WTC11 (cell line): ENCODE data around the gene PRDM2. TPM values are rescaled to one million over a fixed set of nuclear protein-coding genes. Genes with fewer than 3 reads are reported as not detected.

Source experiments
- ATAC-seq: fragments of 200-7000 bp; cut with Tn5 transposase; 2 replicates; pipeline ENCODE4 v1.10.0; 2021; ENCODE audit warnings: mild to moderate bottlenecking, moderate library complexity
- CTCF ChIA-PET: fragments of 300-600 bp; sonication (Branson Sonifier 250); formaldehyde crosslinking; loops from one replicate; lab custom pipeline; 2021; ENCODE audit warnings: antibody characterized with exemption; lab: Charles Lee
- POLR2A ChIA-PET: fragments of 350-600 bp; sonication (Branson Sonifier 250); formaldehyde crosslinking; loops from one replicate; lab custom pipeline; 2021; ENCODE audit warnings: antibody characterized with exemption; lab: Charles Lee
- DNase-seq: peaks from one replicate; pipeline ENCODE4 v3.0.0; 2021; ENCODE audit warnings: low spot score
- H3K27ac Mint-ChIP-seq: 2 replicates; pipeline ENCODE4 v1.8.0; 2021; ENCODE audit warnings: mixed read lengths
- H3K27me3 Mint-ChIP-seq: 2 replicates; pipeline ENCODE4 v1.8.0; 2021; ENCODE audit warnings: low read depth, mild to moderate bottlenecking, moderate library complexity, mixed read lengths
- H3K36me3 Mint-ChIP-seq: 2 replicates; pipeline ENCODE4 v1.8.0; 2021; ENCODE audit warnings: mixed read lengths
- H3K4me1 Mint-ChIP-seq: 2 replicates; pipeline ENCODE4 v1.8.0; 2022; ENCODE audit warnings: mixed read lengths
- H3K4me3 Mint-ChIP-seq: 2 replicates; pipeline ENCODE4 v1.8.0; 2021; ENCODE audit warnings: mild to moderate bottlenecking, moderate library complexity, mixed read lengths
- H3K9me3 Mint-ChIP-seq: 2 replicates; pipeline ENCODE4 v1.8.0; 2021; ENCODE audit warnings: mixed read lengths
- FOXP4 ChIP-seq: sonication (generic); formaldehyde crosslinking; IDR thresholded peaks from 2 replicates; pipeline ENCODE4 v1.8.0; 2022; ENCODE audit warnings: mild to moderate bottlenecking, missing genetic modification reagents
- GTF2I ChIP-seq: fragments of 250-450 bp; sonication (Bioruptor Pico); conservative IDR thresholded peaks from 2 replicates; pipeline ENCODE4 v1.4.0; 2021; ENCODE audit warnings: mild to moderate bottlenecking
- MXD4 ChIP-seq: fragments of 250-450 bp; sonication (Bioruptor Pico); IDR thresholded peaks from 2 replicates; pipeline ENCODE4 v1.8.0; 2021; ENCODE audit warnings: mild to moderate bottlenecking, moderate library complexity, borderline replicate concordance
- NR1H2 ChIP-seq: sonication (generic); formaldehyde crosslinking; IDR thresholded peaks from 2 replicates; pipeline ENCODE4 v1.9.0; 2021; ENCODE audit warnings: mild to moderate bottlenecking, moderate library complexity, missing genetic modification reagents
- PRDM15 ChIP-seq: sonication (generic); formaldehyde crosslinking; IDR thresholded peaks from 2 replicates; pipeline ENCODE4 v1.8.0; 2022; ENCODE audit warnings: missing genetic modification reagents
- PRRX2 ChIP-seq: fragments of 250-450 bp; sonication (Bioruptor Pico); IDR thresholded peaks from 2 replicates; pipeline ENCODE4 v1.8.0; 2021; ENCODE audit warnings: mild to moderate bottlenecking
- RORB ChIP-seq: fragments of 250-450 bp; sonication (Bioruptor Pico); IDR thresholded peaks from 2 replicates; pipeline ENCODE4 v1.9.0; 2021; ENCODE audit warnings: mild to moderate bottlenecking
- SOX15 ChIP-seq: fragments of 250-450 bp; sonication (Bioruptor Pico); IDR thresholded peaks from 2 replicates; pipeline ENCODE4 v1.9.0; 2021; ENCODE audit warnings: mild to moderate bottlenecking
- TP53 ChIP-seq: sonication (generic); formaldehyde crosslinking; IDR thresholded peaks from 2 replicates; pipeline ENCODE4 v1.8.1; 2023; ENCODE audit warnings: mild to moderate bottlenecking, missing genetic modification reagents
- ZNF121 ChIP-seq: sonication (generic); formaldehyde crosslinking; IDR thresholded peaks from 2 replicates; pipeline ENCODE4 v1.8.0; 2023; ENCODE audit warnings: missing genetic modification reagents
- ZNF138 ChIP-seq: sonication (generic); formaldehyde crosslinking; conservative IDR thresholded peaks from 2 replicates; pipeline ENCODE4 v1.8.1; 2022; ENCODE audit warnings: mild to moderate bottlenecking, moderate library complexity, missing genetic modification reagents
- ZNF416 ChIP-seq: fragments of 250-450 bp; sonication (Bioruptor Pico); IDR thresholded peaks from 2 replicates; pipeline ENCODE4 v1.9.0; 2021; ENCODE audit warnings: mild to moderate bottlenecking, inconsistent platforms
- ZNF425 ChIP-seq: fragments of 250-450 bp; sonication (Bioruptor Pico); conservative IDR thresholded peaks from 2 replicates; pipeline ENCODE4 v1.9.0; 2021; ENCODE audit warnings: mild to moderate bottlenecking
- total RNA-seq: library from RNA; stranded (reverse); gene quantifications from 3 replicates; pipeline ENCODE4 v1.2.3, GENCODE V29; 2021
- TF ChIP-seq, protein P1 (sequence below): fragments of 200-600 bp; IDR thresholded peaks from 2 replicates; pipeline ENCODE4 v1.8.0; 2022; ENCODE audit warnings: antibody characterized with exemption

The PRDM2 gene
- total RNA-seq, 1 experiment from 2014 or later = 25.0 TPM

GRCh38 chr1:13809461-13810159 lies 109.6 kb downstream of the PRDM2 start:
- ATAC-seq (no peak), DNase-seq (no peak)
- TF ChIP-seq RORB (CRISPR knock-in tag) = no peak
- Mint-ChIP-seq H3K27ac (no peak overlapping the region), H3K36me3 (no peaks in the 10 kb centered on the region), H3K4me1 (peaks cover 10% of the 10 kb centered on the region), H3K27me3 (no peaks in the 10 kb centered on the region; the same call in 1 of the 2 replicates), H3K9me3 (no peaks in the 10 kb centered on the region), H3K4me3 (no peak overlapping the region)
- POLR2A ChIA-PET = interaction anchor here (1.1 kb wide), 1 partner anchor 17 kb away, joined by 3 read pairs; no protein-coding TSS in a partner anchor
- CTCF ChIA-PET = no interaction called here

DNA sequence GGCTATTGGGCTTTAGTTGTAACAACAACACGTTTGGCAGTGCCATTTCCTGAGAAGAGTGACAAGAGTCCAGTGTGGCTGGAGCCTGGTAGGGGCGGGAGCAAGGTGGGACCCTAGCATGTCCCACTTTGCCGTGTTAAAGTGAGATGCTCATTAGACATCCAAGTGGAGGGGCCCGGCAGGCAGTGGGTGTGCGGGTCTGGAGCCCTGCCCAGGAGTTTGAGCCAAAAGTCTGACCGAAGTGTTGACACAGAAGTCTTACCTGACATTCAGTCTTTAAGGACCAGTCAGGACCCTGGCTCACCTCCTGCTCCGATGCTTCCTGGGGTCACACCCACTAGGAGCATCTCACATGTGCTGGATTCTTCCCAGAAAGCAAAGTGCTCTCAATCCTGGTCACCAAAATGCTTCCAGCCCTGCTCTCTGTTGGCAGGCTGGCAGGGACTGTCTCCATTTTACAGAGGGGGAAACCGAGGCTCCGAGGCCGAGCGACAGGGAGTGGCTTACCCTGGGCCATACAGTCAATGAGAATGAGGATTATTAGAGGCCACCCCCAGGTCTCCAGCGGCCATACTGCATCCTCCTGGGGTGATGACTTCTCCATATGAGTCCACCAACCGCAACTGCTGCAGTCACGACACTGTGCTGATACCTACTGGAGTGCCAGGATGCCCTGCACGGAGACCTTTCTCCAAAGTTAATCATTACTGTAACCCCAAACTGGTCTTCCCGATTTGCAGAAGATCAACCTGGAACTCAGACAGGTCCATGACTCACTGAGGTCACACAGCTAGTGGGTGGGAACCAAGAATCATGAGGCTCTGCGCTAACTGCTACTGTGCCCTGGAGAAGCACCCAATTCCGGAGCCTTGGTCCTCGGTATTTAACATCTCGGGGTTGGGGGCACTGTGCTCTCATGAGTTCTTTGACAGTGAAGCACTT lies 112.7 kb downstream of the PRDM2 start:
- Mint-ChIP-seq H3K9me3 (no peaks in the 10 kb centered on the region), H3K27ac (no peak overlapping the region), H3K4me3 (no peak overlapping the region)
- POLR2A ChIA-PET = no interaction called here
- ATAC-seq = no peak
- no peak for TF ChIP-seq ZNF138 (CRISPR knock-in tag)
- TF ChIP-seq, all 79 proteins: peak for 0
- H3K36me3 Mint-ChIP-seq = no peaks in the 10 kb centered on the region
- CTCF ChIA-PET = interaction anchor here (1.6 kb wide), 1 partner anchor 16 kb away, joined by 3 read pairs; no protein-coding TSS in a partner anchor
- H3K27me3 Mint-ChIP-seq = no peaks in the 10 kb centered on the region
- no peak for DNase-seq
- H3K4me1 Mint-ChIP-seq = 0 out of 2 replicates have a peak, but pooled peaks cover 5% of the 10 kb centered on the region

DNA sequence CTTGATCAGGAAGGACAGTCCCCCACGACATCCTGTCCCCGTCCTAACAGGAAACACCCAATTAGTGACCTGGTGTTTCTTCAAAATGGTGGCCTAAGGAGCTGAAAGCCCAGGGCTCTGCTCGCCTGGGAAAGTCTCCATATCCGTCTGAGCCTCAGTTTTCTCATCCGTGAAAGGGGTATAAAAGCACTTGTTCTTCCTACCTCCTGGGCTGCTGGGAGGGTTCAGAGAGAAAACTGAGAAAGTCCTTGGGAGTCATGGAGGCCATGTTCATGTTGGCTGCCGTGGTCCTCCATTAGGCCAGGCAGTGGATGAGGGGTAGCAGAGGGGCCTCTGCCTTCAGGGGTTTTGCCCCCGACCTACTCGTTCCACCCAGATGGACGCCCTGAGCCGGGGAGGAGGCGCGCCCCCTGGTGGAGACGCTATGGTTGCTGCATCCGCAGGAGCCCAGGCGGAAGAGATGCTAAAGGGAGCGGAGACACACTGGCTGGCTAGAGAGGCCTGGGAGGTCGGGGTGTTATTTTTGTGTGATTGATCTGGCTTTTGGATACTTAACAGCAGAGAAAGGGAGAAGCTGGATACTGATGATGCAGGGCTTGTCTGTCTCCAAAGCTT lies 113.5 kb downstream of the PRDM2 start:
- H3K36me3 Mint-ChIP-seq = no peaks in the 10 kb centered on the region
- H3K4me3 Mint-ChIP-seq = no peak overlapping the region
- CTCF ChIA-PET = interaction anchor here (0.9 to 1.6 kb wide), 2 partner anchors 11 to 15 kb away, joined by 3 read pairs; no protein-coding TSS in a partner anchor
- 0 out of 2 replicates have a peak, but pooled peaks cover 5% of the 10 kb centered on the region for H3K4me1 Mint-ChIP-seq
- DNase-seq = peak; percentile 79
- no peak overlapping the region for H3K27ac Mint-ChIP-seq
- no peak for TF ChIP-seq PRRX2
- TF ChIP-seq, protein P1, sequence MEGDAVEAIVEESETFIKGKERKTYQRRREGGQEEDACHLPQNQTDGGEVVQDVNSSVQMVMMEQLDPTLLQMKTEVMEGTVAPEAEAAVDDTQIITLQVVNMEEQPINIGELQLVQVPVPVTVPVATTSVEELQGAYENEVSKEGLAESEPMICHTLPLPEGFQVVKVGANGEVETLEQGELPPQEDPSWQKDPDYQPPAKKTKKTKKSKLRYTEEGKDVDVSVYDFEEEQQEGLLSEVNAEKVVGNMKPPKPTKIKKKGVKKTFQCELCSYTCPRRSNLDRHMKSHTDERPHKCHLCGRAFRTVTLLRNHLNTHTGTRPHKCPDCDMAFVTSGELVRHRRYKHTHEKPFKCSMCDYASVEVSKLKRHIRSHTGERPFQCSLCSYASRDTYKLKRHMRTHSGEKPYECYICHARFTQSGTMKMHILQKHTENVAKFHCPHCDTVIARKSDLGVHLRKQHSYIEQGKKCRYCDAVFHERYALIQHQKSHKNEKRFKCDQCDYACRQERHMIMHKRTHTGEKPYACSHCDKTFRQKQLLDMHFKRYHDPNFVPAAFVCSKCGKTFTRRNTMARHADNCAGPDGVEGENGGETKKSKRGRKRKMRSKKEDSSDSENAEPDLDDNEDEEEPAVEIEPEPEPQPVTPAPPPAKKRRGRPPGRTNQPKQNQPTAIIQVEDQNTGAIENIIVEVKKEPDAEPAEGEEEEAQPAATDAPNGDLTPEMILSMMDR = peak; percentile 94
- TF ChIP-seq GTF2I (CRISPR knock-in tag) = peak; percentile 89
- H3K9me3 Mint-ChIP-seq = no peaks in the 10 kb centered on the region
- peak; percentile 86 for ATAC-seq
- POLR2A ChIA-PET = no interaction called here
- no peaks in the 10 kb centered on the region for H3K27me3 Mint-ChIP-seq

GRCh38 chr1:13814131-13814530 lies 114.1 kb downstream of the PRDM2 start:
- Mint-ChIP-seq H3K27me3 (no peaks in the 10 kb centered on the region), H3K4me3 (no peak overlapping the region), H3K4me1 (0 out of 2 replicates have a peak, but pooled peaks cover 5% of the 10 kb centered on the region), H3K36me3 (no peaks in the 10 kb centered on the region), H3K9me3 (no peaks in the 10 kb centered on the region), H3K27ac (no peak overlapping the region)
- ATAC-seq (no peak), DNase-seq (no peak)
- CTCF ChIA-PET = interaction anchor here (0.9 to 1.6 kb wide), 2 partner anchors 10 to 14 kb away, joined by 3 read pairs; no protein-coding TSS in a partner anchor
- POLR2A ChIA-PET = no interaction called here
- TF ChIP-seq ZNF416 (CRISPR knock-in tag) = no peak
- TF ChIP-seq PRDM15 (CRISPR knock-in tag) = no peak
- no peak for TF ChIP-seq ZNF121
- no peak for TF ChIP-seq TP53 (CRISPR knock-in tag)
- no peak for TF ChIP-seq ZNF425
- no peak for TF ChIP-seq FOXP4 (CRISPR knock-in tag)
- no peak for TF ChIP-seq MXD4 (CRISPR knock-in tag)
- TF ChIP-seq SOX15 (CRISPR knock-in tag) = no peak
- TF ChIP-seq NR1H2 (CRISPR knock-in tag) = no peak
- TF ChIP-seq PRRX2 = no peak
